Measurements from ENCODE around the gene VTN.

Gene VTN

DNA sequence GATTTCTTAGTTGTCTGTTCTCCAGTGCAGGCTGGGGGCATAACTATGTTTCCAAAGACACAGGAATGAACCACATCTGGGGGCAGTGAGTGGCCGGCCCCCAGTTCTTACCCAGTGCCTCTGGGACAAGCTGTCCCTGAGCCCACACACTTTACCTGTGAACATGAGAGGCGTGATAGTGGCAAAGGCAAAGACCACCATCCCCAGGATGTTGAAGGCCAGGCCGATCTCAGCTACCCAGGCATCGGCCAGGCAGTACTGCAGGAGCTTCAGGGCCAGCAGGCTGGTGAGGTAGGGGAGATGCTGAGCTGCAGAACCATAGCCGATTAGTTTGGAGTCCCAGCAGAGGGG, 34.3 kb upstream of the VTN start:
- H3K9me3 ChIP-seq, result no peaks in the 10 kb centered on the region
- peaks cover 0 to 38% (median 22%) of the 10 kb centered on the region in 3 donors for H3K36me3 ChIP-seq
- TF ChIP-seq, protein P1, sequence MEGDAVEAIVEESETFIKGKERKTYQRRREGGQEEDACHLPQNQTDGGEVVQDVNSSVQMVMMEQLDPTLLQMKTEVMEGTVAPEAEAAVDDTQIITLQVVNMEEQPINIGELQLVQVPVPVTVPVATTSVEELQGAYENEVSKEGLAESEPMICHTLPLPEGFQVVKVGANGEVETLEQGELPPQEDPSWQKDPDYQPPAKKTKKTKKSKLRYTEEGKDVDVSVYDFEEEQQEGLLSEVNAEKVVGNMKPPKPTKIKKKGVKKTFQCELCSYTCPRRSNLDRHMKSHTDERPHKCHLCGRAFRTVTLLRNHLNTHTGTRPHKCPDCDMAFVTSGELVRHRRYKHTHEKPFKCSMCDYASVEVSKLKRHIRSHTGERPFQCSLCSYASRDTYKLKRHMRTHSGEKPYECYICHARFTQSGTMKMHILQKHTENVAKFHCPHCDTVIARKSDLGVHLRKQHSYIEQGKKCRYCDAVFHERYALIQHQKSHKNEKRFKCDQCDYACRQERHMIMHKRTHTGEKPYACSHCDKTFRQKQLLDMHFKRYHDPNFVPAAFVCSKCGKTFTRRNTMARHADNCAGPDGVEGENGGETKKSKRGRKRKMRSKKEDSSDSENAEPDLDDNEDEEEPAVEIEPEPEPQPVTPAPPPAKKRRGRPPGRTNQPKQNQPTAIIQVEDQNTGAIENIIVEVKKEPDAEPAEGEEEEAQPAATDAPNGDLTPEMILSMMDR (IDR thresholded peaks at IDR 0.05), result no peak
- DNase-seq, result no peak
- H3K4me3 ChIP-seq, result no peak overlapping the region
- H3K27ac ChIP-seq, result no peak overlapping the region
- intact Hi-C loops (cut with DNase I; ENCODE audit: low total_unique reads), result no loop called here
- no peaks in the 10 kb centered on the region for H3K27me3 ChIP-seq
- peaks cover 0 to 23% (median 14%) of the 10 kb centered on the region in 4 donors for H3K4me1 ChIP-seq

DNA sequence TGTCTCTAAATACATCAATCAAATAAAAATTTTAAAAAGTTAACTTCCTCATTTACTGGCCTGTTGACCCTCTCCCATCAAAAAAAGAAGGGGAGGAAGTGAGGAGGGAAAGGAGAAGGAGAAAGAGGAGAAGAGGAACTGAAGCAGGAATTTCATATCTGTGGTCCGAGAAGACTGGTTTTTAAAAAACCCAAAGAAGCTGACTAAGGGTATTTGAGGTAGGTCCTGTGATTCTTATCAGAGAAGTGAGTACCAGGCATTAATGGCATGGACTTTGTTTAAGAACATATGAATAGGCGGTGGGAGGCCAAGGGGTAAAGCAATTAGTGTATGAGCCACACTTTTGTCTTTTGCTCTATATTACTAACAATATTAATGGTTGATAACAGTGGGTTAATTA, 33.9 kb upstream of the VTN start:
- Histone ChIP-seq H3K4me3 (no peak overlapping the region), H3K36me3 (peaks cover 0 to 42% (median 26%) of the 10 kb centered on the region in 3 donors), H3K27ac (no peak overlapping the region), H3K9me3 (no peaks in the 10 kb centered on the region), H3K27me3 (no peaks in the 10 kb centered on the region), H3K4me1 (peaks cover 0 to 23% (median 14%) of the 10 kb centered on the region in 4 donors)
- TF ChIP-seq, protein P1 (IDR thresholded peaks at IDR 0.05), result no peak
- no peak for DNase-seq
- intact Hi-C loops (cut with DNase I; ENCODE audit: low total_unique reads), result no loop called here

GRCh38 chr17:28402844-28403243, 32.7 kb upstream of the VTN start:
- H3K27ac ChIP-seq, result no peak overlapping the region
- H3K4me3 ChIP-seq, result no peak overlapping the region
- TF ChIP-seq, protein P1 (IDR thresholded peaks at IDR 0.05), result no peak
- no peaks in the 10 kb centered on the region for H3K27me3 ChIP-seq
- peaks cover 0 to 23% (median 14%) of the 10 kb centered on the region in 4 donors for H3K4me1 ChIP-seq
- peaks cover 4 to 54% (median 37%) of the 10 kb centered on the region in 3 donors for H3K36me3 ChIP-seq
- H3K9me3 ChIP-seq, result no peaks in the 10 kb centered on the region
- no peak for DNase-seq
- intact Hi-C loops (cut with DNase I; ENCODE audit: low total_unique reads), result no loop called here

DNA sequence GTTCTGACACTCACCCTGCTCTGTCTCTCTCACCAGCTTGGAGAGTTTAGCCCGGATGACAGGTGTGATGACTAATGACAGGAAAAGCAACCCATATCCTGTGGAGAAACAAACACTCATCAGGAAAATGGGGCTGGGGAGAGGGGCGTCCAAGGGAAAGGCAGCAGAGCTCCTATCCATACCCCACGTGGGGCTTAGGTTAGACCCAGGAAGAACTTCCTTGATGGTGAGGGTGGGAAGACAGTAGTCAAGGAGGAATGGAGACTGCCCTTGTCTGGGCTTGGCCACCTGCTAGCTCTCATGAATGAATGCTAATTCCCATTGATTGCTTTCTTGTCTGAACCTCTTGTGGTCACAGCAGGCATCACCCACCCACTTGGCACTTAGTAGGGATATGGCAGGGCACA, 32.1 kb upstream of the VTN start:
- intact Hi-C loops (cut with DNase I; ENCODE audit: low total_unique reads), result no loop called here
- Histone ChIP-seq H3K4me1 (peaks cover 0 to 23% (median 14%) of the 10 kb centered on the region in 4 donors), H3K27me3 (no peaks in the 10 kb centered on the region), H3K36me3 (peaks cover 5 to 60% (median 42%) of the 10 kb centered on the region in 3 donors), H3K4me3 (no peak overlapping the region), H3K27ac (no peak overlapping the region), H3K9me3 (no peaks in the 10 kb centered on the region)
- no peak for DNase-seq
- TF ChIP-seq, protein P1 (IDR thresholded peaks at IDR 0.05), result no peak

GRCh38 chr17:28399808-28400207, 29.7 kb upstream of the VTN start:
- no peak overlapping the region for H3K4me3 ChIP-seq
- TF ChIP-seq, protein P1 (IDR thresholded peaks at IDR 0.05), result no peak
- H3K27ac ChIP-seq, result no peak overlapping the region
- H3K4me1 ChIP-seq, result peaks cover 0 to 11% (median 5%) of the 10 kb centered on the region in 4 donors
- DNase-seq, result no peak
- intact Hi-C loops (cut with DNase I; ENCODE audit: low total_unique reads), result no loop called here
- H3K9me3 ChIP-seq, result no peaks in the 10 kb centered on the region
- no peaks in the 10 kb centered on the region for H3K27me3 ChIP-seq
- H3K36me3 ChIP-seq, result peaks cover 18 to 83% (median 59%) of the 10 kb centered on the region in 3 donors

Measured in tibial artery (tissue), 4 donors.